Fibroblast of skin of right quadriceps (primary cell): Measurements from ENCODE around the gene NABP2.

ENCODE experiments used
- DNase-seq: peaks from one replicate; pipeline ENCODE4 v3.0.0-alpha.2; 2013

NABP2 gene

GRCh38 chr12:56224102-56224701 is at the start of gene NABP2:
Gene NABP2 (plus strand): TSS chr12:56224342. CDS start chr12:56224857, 515 bp downstream.
- peak; percentile 99 for DNase-seq

GRCh38 chr12:56178347-56178746 is 45.8 kb upstream of the NABP2 start:
- DNase-seq, result no peak

DNA sequence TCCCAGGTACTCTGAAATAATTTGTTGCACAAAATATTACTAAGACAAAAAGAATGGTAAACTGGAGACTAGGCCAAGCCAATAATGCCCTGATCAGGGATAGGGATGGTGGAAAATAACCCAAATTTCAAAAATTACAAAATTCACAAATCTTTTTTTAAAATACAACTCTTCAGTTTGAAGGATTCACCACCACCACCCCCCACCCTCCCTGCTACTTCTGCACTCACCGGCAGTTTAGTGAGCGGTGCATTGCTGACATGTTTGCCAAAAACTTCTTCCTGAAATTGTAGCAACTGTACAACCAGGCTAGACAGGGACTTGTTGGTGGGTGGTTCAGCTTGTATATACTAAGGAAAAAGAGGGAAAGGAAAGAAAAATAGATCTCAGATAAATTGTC is 37.2 kb upstream of the NABP2 start:
- DNase-seq, result no peak

DNA sequence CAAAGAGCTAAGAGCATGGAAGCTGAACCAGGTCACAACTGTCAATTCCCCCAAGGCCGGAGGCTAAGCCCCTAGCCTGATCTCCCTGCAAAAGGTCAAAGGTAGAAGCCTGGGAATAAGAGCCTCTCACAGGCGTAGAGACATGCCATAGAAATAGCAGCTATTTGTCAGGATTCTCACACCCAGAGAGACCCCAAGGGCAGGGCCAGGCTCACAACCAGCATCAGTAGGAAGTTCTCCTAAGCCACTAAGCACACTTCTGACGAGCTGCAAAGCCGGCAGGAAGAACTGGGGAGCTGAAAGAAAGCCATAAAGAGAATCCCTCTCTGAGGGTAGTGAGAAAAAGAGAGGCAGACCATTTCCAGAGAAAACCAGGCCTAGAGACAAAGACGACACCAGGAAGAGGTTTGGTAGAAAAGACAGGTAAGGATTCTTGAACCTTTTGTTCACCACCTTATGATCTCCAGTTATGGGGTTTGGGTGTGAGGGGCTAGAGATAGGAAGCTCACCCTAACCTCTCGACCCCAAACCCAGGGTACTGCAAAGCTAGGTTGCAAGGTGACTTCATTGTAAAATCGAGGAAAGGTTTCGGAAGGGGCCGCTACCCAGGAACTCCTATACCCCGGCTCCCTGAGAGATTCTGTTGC is 35.9 kb upstream of the NABP2 start:
- no peak for DNase-seq

DNA sequence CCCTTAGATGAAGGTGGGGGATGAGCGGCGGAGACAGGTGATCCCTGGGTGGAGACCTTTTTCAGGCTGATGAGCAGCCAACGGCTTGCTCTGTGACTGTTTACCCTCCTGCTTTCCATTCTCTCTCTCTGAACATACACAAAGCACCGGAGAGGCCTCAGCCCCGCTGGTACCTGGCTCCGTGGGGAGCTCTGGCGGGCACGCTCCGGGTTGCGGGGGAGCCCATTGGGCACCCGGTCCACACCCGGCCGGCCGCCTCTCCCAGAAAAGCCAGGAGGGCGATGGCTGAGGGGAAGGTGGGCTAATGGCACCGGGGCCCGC is 35.4 kb upstream of the NABP2 start:
- DNase-seq, result no peak

GRCh38 chr12:56189099-56189917 is 34.8 kb upstream of the NABP2 start, which contains the start of gene SMARCC2:
Gene SMARCC2 (minus strand): TSS chr12:56189483. CDS start chr12:56189461, 22 bp downstream.
- DNase-seq, result peak; percentile 86

GRCh38 chr12:56189918-56190694 is 34.0 kb upstream of the NABP2 start:
- peak; percentile 89 for DNase-seq

DNA sequence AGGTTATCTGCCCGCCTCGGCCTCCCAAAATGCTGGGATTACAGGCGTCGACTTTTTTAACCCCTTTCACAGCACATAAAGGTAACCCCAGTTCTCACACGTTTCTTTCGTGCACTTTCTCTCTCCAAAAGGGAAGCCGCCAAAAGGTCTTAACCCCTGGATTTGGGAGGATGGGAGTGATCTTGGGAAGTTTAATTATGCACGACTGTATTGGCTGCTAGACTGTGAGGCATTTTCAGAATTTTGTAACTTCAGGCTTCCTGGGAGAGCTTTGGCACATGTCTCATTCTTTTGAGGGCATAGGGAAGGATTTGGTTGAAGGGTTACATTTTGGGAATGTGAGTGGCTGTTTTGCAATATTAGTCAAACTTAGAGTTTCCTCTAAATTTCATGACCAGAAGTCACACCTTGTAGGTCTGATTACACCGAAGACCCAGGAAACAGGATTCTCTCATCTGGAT is 33.4 kb upstream of the NABP2 start:
- DNase-seq, result no peak

- DNase-seq, result no peak
Observed at GRCh38 chr12:56192582-56192981, 31.6 kb upstream of the NABP2 start.

DNA sequence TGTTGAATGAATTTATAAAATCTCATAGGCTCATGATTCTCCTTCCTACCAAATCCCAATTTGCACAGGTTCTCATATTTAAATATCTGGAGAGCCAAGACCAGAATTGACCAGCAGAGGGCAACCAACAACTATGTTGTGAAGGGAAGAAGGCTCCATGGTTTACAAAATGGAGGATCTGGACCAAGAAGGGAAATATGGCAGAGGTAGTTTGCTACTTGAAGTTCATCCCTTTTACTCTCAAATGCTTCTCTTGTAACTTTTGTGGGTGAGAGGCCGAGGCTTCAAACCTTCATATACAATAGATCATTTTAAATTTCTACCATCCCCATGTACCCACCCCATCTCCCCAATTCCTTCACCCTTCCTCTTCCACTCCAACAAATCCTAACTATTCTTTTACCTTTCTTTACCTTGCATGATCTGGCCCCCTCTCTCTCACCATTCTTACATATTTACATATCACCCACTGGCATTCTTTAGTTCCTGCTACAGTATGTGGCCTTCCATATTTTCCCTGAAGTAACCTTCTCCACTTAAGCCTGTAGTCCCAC is 31.0 kb upstream of the NABP2 start:
- peak; percentile 82 for DNase-seq

GRCh38 chr12:56196818-56197550 is 27.2 kb upstream of the NABP2 start:
- DNase-seq, result peak; percentile 94

DNA sequence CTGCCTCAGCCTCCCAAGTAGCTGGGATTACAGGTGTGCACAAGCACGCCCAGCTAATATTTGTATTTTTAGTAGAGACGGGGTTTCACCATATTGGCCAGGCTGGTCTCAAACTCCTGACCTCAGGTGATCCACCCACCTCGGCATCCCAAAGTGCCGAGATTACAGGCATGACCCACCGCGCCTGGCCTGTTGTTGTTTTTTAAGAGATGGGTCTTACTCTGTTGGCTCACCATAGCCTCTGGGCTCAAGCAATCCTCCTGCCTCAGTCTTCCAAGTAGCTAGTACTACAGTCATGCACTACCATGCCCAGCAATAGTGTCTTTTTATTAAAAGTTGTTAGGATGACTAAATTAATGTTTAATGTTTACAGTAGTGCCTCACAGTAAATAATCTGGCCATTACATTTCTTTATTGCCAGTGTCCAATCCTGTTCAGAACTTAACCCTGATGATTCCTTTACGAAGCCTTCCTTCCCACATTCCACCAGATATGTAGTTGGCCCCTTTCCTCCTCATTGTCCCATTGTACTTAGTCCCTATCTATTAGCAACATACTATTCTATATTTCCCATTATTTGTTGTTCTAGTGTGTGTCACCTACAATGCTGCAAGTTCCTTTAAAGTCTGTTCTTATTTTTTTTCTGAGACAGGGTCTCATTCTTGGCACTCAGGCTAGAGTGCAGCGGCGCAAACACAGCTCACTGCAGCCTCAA is 26.1 kb upstream of the NABP2 start:
- DNase-seq, result no peak

DNA sequence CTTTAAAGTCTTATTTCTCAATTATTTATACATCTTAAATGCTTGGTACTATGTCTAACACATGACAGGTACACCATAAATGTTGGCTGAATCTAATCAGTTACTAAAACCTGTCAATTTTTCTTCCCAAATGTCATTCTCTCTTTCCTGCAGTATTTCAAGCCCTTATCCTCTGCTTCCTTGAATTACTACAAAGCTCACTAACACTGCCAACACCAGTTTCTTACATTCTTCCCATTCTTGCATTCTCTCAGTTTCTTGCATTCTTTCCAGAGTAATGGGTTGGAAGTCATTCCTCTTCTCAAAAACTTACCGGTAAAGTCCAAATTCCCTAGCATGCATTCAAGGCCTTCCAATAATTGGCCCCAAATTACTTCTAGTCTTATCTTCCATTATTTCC is 25.3 kb upstream of the NABP2 start:
- peak; percentile 11 for DNase-seq

GRCh38 chr12:56202366-56202765 is 21.8 kb upstream of the NABP2 start:
- no peak for DNase-seq

GRCh38 chr12:56202838-56203237 is 21.3 kb upstream of the NABP2 start:
- DNase-seq, result no peak

- DNase-seq, result no peak
Observed at GRCh38 chr12:56204275-56204674, 19.9 kb upstream of the NABP2 start.

- no peak for DNase-seq
Observed at GRCh38 chr12:56205445-56205844, 18.7 kb upstream of the NABP2 start.

DNA sequence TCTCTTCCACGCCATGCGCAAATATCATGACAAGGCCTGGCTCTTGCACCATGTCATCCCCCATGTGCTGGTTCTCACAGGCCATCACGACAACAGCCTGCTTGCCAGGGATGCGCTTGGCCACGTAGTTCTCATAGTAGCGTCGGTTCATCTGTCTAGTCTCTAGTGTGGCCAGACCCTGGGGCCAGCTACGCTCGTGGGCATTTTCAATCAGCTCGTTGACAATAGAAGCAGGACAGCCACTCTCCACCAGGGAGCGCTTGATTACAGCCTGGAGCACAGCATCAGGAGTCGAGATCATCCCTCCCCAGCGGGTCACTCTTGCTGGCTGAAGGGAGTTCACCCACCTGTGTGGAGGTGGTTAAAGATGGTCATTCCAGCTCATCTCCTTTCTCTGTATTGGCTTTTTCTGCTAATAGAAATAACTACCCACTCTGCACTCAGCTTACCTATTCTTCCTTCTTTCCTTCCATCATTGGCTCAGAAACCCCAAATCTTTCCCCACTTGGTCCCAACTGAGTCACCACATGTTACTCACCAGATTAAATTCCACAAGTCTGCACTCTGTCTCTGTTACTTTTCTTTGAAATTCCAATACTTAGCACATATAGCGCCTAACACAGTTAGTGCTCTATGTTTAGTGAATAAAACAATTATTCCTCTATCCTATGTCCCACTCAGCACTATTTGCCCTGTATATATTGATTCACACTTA is 17.5 kb upstream of the NABP2 start:
- DNase-seq, result peak; percentile 46

DNA sequence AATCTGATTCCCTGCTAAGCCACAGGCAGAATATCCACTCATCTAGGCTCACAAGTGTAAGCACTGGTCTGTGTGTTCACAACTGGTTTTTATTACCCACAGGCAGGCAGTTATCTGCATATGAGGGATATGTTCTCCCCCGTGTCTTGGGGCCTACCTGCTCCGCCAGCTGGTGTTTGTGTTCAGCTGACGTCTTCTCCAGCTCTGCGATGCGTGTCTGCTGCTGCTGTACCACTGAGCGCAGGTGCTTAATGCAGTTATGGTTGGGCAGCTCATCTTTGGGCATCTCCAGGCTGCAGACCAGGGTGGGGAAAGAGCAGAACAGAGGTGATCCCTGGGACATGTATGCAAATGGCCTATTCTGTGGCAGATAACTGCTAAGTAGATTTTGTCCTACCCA is 16.1 kb upstream of the NABP2 start:
- DNase-seq, result no peak

DNA sequence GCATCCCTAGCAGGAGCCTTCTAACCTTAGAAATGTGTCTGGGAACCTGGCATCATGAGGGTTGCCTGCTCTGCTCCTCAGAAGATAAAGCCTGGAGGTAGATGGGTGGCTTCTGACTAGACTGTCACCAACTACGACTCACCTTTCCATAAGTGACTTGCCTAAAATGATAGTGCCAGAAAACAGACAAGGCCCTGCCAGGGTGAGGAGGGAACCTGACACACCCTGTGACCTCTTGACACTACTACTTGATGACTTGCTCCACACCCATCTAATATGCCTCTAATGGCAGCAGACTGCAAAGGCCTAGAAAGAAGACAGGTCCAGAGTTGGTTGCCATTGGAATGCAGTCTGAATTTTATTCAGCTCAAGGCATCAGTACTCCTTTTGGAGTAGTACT is 11.8 kb upstream of the NABP2 start:
- DNase-seq, result no peak

- no peak for DNase-seq
Observed at GRCh38 chr12:56213878-56214277, 10.3 kb upstream of the NABP2 start.
